ENCODE data around the gene ENPP3. TPM values are rescaled to one million over a fixed set of nuclear protein-coding genes. Genes with fewer than 3 reads are reported as not detected.

Gene ENPP3
- total RNA-seq: under 0.01 and 0.22 TPM in 2 replicates

GRCh38 chr6:131636880-131637792 lies at the start of gene ENPP3:
ENPP3 (plus strand) TSS chr6:131637302; CDS start chr6:131637385, 83 bp downstream.

DNA sequence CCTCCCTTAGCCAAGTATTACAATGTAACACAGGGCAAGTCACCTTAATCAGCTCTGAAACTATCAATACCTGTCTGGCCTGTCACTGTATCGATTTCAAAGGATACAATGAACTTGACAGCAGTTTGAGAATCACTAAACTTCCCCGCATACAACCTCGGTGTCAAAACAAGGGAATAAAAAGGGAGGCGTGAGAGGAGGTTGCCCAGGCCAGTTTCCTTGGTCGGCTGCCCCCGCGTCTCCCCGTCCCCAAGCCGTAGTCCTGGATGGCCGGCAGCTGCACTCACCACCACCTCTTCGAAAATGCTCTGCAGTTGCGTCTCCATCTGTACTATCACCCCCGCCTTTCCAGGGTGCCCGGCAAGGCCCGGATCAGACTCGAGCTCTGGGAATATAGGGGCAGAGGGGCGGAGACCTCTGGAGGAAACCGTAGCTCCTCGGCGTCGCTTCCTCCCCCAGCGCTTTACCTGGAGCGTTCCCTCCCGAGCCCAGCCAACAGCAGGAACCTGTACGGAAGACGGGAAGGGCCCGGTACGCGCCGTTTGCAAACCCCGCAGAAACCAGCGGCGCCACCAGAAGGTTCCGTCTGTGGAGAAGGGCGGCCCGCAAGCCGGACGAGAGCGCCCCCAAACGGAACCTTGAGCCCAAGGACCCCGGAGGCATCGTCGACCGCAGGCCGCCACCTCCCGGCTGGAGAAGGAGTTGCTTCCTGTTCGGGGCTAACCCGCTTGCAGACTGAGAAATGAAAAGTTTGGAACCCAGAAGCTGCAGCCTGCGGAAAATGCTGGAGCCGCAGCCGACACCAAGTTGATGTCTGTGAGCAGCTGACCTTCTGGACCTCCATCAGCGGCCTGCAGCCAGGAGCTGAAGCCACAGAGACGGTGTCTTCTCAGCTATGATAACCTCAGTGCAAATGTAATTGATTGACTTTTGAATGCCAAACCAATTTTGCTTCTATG lies 9.1 kb upstream of the ENPP3 start, which contains the start of gene MED23:
MED23 (minus strand) TSS at position 519 of the 959 bp plus-strand sequence; CDS start at position 326, 193 bp downstream.

GRCh38 chr6:131710917-131711316 lies 73.8 kb downstream of the ENPP3 start, which contains the start of gene CTAGE9:
CTAGE9 (minus strand) TSS chr6:131711017; CDS start chr6:131711017, 0 bp downstream.

Other genes starting within 250 kb of the ENPP3 start
- gene ARG1, start 64.1 kb upstream of the ENPP3 start, total RNA-seq: not detected in 2 replicates
- gene MED23, start 9.1 kb upstream of the ENPP3 start, total RNA-seq: 28.2 and 36.2 TPM in 2 replicates
- 0.12 TPM in 1 of 2 replicates, not detected in the other for gene OR2A4, start 64.1 kb downstream of the ENPP3 start, total RNA-seq
- not detected in 2 replicates for gene CTAGE9, start 73.7 kb downstream of the ENPP3 start, total RNA-seq
- 17.4 and 31.9 TPM in 2 replicates for gene ENPP1, start 170.7 kb downstream of the ENPP3 start, total RNA-seq

All from uterine smooth muscle cell (primary cell).